Measurements from ENCODE around the gene ADARB1.

The ADARB1 gene

DNA sequence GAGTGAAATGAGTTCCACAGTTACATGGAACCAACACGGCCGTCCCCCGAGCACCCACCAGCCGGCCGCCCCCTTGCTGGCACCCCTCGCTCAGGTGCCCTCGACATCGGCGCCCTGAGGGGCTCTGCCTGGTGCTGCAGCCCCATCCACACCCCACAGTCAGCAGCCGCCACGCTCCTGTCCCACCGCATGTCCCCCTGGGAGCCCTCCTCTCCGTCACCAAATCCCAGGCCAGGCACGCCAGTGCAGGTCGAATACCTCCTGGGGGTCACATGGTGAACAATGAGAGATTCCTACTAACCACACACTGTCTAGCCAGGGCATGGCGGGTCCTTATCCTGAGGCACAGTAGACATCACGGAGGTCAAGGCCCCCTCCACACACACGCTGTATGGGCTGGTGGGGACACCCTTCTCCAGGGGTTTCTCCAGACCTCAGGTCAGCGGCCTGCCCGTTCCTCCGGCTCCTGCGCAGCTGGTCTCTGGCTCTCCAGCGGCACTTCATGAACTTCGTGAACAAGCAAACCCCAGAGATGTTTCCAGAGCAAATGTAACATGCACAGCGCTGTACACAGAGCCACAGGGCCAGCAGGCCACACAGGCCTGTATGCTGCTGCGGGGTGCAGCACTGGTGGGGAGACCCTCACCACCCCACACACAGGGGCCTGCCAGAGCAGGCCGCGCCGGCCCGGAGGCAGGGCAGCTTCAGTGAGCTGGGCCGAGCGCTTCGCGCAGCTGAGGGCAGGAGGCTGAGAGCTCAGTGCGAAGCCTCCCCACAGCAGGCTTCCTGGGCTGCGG lies 191.5 kb downstream of the ADARB1 start:
- CTCF ChIA-PET: no interaction called here
- TF ChIP-seq TARDBP (IDR thresholded peaks at IDR 0.05) (no peak), NFRKB (IDR thresholded peaks at IDR 0.05) (no peak), FOXK2 (IDR thresholded peaks at IDR 0.05) (no peak), SP1 (IDR thresholded peaks at IDR 0.05) (no peak), HDGF (IDR thresholded peaks at IDR 0.05; ENCODE audit: borderline replicate concordance) (no peak), LEF1 (IDR thresholded peaks at IDR 0.05; ENCODE audit: borderline replicate concordance) (no peak), CTBP1 (IDR thresholded peaks at IDR 0.05; ENCODE audit: borderline replicate concordance) (no peak), L3MBTL2 (conservative IDR thresholded peaks at IDR 0.05) (no peak), ELF4 (IDR thresholded peaks at IDR 0.05) (no peak), ZNF384 (IDR thresholded peaks at IDR 0.05) (no peak), BHLHE40 (IDR thresholded peaks at IDR 0.05; ENCODE audit: borderline replicate concordance) (no peak), FOXM1 (IDR thresholded peaks at IDR 0.05; ENCODE audit: borderline replicate concordance) (no peak), SUZ12 (IDR thresholded peaks at IDR 0.05) (no peak), FOXA1 (IDR thresholded peaks at IDR 0.05) (no peak)
- TF ChIP-seq, protein P1, sequence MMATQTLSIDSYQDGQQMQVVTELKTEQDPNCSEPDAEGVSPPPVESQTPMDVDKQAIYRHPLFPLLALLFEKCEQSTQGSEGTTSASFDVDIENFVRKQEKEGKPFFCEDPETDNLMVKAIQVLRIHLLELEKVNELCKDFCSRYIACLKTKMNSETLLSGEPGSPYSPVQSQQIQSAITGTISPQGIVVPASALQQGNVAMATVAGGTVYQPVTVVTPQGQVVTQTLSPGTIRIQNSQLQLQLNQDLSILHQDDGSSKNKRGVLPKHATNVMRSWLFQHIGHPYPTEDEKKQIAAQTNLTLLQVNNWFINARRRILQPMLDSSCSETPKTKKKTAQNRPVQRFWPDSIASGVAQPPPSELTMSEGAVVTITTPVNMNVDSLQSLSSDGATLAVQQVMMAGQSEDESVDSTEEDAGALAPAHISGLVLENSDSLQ (IDR thresholded peaks at IDR 0.05): no peak
- DNase-seq (ENCODE audit: extremely low spot score): no peak
- POLR2A ChIA-PET: no interaction called here

DNA sequence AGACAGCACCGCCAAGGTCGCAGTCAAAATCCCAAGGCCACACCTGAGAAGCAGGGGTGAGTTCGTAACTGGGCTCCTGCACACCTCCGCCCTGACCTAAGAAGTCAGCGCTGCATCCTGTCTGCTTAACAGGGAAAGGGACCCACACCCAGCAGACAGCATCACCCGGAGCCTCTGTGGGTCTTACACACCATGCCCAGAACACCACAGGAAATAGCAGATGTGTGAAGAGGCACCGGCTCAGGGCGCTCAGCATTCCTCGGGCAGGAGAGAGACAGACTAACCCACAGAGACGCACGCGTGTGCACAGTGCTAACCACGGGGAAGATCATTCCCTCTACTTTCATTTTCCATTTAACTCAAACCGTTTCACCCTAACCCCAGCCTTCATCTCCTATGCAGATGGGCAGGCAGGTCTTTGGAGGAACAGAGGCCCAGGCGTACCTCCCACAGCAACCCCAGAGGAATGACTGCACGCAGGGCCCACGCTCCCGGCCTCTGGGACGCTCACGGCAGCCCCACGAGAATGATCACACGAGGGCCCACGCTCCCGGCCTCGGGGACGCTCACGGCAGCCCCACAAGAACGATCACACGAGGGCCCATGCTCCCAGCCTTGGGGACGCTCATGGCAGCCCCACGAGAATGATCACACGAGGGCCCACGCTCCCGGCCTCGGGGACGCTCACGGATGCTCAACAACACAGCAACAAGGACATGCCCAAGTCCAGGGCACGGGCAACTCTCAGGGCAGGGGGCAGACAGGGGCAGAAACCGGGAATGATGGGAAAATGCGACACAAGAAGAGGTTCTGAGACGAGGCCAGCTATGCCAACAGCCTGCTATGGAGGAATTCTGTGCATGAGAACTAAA lies 192.4 kb downstream of the ADARB1 start:
- TF ChIP-seq LEF1 (IDR thresholded peaks at IDR 0.05; ENCODE audit: borderline replicate concordance) (no peak), ELF4 (IDR thresholded peaks at IDR 0.05) (no peak), NFRKB (IDR thresholded peaks at IDR 0.05) (no peak), CTBP1 (IDR thresholded peaks at IDR 0.05; ENCODE audit: borderline replicate concordance) (no peak), HDGF (IDR thresholded peaks at IDR 0.05; ENCODE audit: borderline replicate concordance) (no peak)
- POLR2A ChIA-PET: no interaction called here
- no peak for DNase-seq (ENCODE audit: extremely low spot score)
- CTCF ChIA-PET: no interaction called here

DNA sequence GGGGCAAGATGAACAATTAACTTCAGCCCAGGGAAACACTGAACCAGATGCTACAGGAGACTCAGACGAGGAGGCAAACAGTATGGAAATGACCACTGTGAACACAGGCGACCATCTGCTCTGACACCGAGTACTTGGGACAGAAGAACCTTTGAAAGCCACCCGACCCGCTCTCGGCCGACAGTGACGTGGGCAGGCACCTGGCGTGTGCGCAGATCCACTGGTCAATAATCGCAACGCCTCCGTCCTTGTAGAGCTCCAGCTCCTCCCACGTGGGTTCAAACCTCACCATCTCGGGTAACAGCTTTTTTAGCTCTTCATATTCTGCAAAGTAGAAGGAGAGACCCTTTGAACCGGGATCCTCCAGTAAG lies 193.0 kb downstream of the ADARB1 start:
- CTCF ChIA-PET: no interaction called here
- DNase-seq (ENCODE audit: extremely low spot score): no peak
- POLR2A ChIA-PET: no interaction called here
- TF ChIP-seq L3MBTL2 (conservative IDR thresholded peaks at IDR 0.05) (no peak), CTBP1 (IDR thresholded peaks at IDR 0.05; ENCODE audit: borderline replicate concordance) (no peak), ELF4 (IDR thresholded peaks at IDR 0.05) (no peak), HDGF (IDR thresholded peaks at IDR 0.05; ENCODE audit: borderline replicate concordance) (no peak), NFRKB (IDR thresholded peaks at IDR 0.05) (no peak), FOXA1 (IDR thresholded peaks at IDR 0.05) (no peak)

DNA sequence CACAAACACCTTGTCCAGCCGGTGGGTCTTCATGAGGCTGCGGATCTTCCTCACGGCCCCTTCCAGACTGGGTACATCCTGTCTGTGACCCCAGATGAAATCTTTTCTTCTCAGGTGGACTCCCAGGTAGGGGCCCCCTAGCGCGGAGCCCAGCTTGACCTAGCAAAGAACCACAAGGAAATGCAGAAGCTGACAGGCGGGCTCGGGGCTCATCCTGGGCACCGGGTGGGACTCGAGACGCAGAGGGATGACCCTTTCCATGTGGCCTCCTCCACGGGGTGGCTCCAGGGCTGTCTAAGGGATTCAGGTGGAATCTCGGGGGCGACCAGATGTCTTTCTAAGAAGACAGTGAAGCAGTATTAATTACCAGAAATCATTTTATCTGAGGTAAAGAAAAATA lies 195.5 kb downstream of the ADARB1 start:
- POLR2A ChIA-PET: no interaction called here
- CTCF ChIA-PET: no interaction called here
- TF ChIP-seq CTBP1 (IDR thresholded peaks at IDR 0.05; ENCODE audit: borderline replicate concordance) (no peak), NFRKB (IDR thresholded peaks at IDR 0.05) (no peak), HDGF (IDR thresholded peaks at IDR 0.05; ENCODE audit: borderline replicate concordance) (no peak), BHLHE40 (IDR thresholded peaks at IDR 0.05; ENCODE audit: borderline replicate concordance) (no peak), SP1 (IDR thresholded peaks at IDR 0.05) (no peak), FOXM1 (IDR thresholded peaks at IDR 0.05; ENCODE audit: borderline replicate concordance) (no peak), LEF1 (IDR thresholded peaks at IDR 0.05; ENCODE audit: borderline replicate concordance) (no peak), ZNF384 (IDR thresholded peaks at IDR 0.05) (no peak), ARNT (IDR thresholded peaks at IDR 0.05) (no peak), SUZ12 (IDR thresholded peaks at IDR 0.05) (no peak), TARDBP (IDR thresholded peaks at IDR 0.05) (no peak), FOXK2 (IDR thresholded peaks at IDR 0.05) (no peak), FOXA1 (IDR thresholded peaks at IDR 0.05) (no peak), L3MBTL2 (conservative IDR thresholded peaks at IDR 0.05) (no peak), ELF4 (IDR thresholded peaks at IDR 0.05) (no peak)
- TF ChIP-seq, protein P1 (IDR thresholded peaks at IDR 0.05): no peak
- no peak for DNase-seq (ENCODE audit: extremely low spot score)

DNA sequence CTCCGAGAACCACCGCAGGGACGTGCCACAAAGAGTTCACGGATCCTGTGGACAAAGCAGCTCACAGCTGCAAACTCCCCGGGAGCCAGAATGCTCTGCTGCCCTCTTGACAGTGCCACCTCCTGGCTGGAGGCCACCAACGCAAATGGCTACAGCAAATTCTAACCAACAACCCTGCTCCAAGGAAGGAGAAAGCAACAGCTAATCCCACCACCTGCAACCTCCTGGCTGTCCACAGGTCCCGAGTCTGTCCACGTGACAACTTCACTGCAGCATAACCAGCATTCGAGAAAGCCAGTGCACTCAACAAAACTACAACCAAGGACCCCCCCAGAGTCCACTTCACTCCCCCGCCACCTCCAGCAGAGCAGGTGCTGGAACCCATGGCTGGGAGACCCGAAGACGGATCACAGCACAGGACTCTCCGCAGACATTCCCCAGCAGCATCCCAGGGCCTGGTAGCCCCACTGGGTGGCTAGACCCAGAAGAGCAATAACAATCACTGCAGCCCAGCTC lies 196.0 kb downstream of the ADARB1 start:
- CTCF ChIA-PET: no interaction called here
- TF ChIP-seq TARDBP (IDR thresholded peaks at IDR 0.05) (no peak), FOXA1 (IDR thresholded peaks at IDR 0.05) (no peak), FOXK2 (IDR thresholded peaks at IDR 0.05) (no peak), L3MBTL2 (conservative IDR thresholded peaks at IDR 0.05) (no peak), ARNT (IDR thresholded peaks at IDR 0.05) (no peak), ZNF384 (IDR thresholded peaks at IDR 0.05) (no peak), SP1 (IDR thresholded peaks at IDR 0.05) (no peak), NFRKB (IDR thresholded peaks at IDR 0.05) (no peak), HDGF (IDR thresholded peaks at IDR 0.05; ENCODE audit: borderline replicate concordance) (no peak), CTBP1 (IDR thresholded peaks at IDR 0.05; ENCODE audit: borderline replicate concordance) (no peak), FOXM1 (IDR thresholded peaks at IDR 0.05; ENCODE audit: borderline replicate concordance) (no peak), SUZ12 (IDR thresholded peaks at IDR 0.05) (no peak), LEF1 (IDR thresholded peaks at IDR 0.05; ENCODE audit: borderline replicate concordance) (no peak), ELF4 (IDR thresholded peaks at IDR 0.05) (no peak), BHLHE40 (IDR thresholded peaks at IDR 0.05; ENCODE audit: borderline replicate concordance) (no peak)
- TF ChIP-seq, protein P1 (IDR thresholded peaks at IDR 0.05): no peak
- POLR2A ChIA-PET: no interaction called here
- DNase-seq (ENCODE audit: extremely low spot score): no peak

All from HEK293T (cell line).